Peyer's patch (tissue), 4 donors: ENCODE data around the gene PLD1.

Experiments
- POLR2A ChIP-seq, 2 donors: fragments of 450-650 bp; IDR thresholded peaks; one replicate each; pipeline ENCODE4 v1.5.1; 2017; ENCODE audit warnings: antibody characterized with exemption in 2 of 2, mild to moderate bottlenecking in 2 of 2, moderate library complexity in 2 of 2
- TF ChIP-seq, protein P1 (sequence below), 6 experiments: fragments of 450-650 bp in 4 of 6; fragments of 200-600 bp in 2 of 6; sonication (generic) in 1 of 6; IDR thresholded peaks; one replicate each; pipeline ENCODE4 v1.5.1; 2017 to 2019; ENCODE audit warnings: antibody characterized with exemption in 6 of 6, mild to moderate bottlenecking in 3 of 6, moderate library complexity in 1 of 6

DNA sequence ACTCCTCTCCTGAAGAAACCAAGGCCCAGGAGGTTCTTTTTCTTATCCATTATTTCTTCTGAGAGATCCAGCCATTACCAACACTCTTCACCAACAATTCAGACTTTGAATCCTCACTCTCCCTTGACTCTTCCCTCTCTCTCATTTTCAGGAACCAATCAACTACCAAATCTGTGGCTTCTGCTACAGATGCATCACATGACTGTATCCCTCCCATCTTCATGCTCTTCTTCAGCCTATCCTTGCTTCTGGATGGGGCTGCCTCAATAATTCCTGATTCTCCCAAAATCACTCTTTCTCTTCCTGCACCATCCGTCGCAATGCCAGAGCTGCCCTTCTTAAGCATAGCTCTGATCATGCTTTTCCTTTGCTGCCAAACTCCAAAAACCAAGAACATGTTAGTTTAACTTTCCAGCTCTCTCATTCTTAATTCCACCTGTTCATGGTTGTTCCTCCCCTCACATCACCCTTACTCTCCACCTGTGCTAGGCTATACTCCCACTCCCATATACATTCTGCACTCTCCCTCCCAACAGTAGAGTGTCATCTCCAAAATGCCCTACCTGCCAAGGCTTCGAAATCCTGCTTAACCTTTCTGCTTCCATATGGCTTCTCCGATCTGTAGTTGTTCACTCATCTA lies 13.5 kb downstream of the PLD1 start:
- TF ChIP-seq, protein P1, sequence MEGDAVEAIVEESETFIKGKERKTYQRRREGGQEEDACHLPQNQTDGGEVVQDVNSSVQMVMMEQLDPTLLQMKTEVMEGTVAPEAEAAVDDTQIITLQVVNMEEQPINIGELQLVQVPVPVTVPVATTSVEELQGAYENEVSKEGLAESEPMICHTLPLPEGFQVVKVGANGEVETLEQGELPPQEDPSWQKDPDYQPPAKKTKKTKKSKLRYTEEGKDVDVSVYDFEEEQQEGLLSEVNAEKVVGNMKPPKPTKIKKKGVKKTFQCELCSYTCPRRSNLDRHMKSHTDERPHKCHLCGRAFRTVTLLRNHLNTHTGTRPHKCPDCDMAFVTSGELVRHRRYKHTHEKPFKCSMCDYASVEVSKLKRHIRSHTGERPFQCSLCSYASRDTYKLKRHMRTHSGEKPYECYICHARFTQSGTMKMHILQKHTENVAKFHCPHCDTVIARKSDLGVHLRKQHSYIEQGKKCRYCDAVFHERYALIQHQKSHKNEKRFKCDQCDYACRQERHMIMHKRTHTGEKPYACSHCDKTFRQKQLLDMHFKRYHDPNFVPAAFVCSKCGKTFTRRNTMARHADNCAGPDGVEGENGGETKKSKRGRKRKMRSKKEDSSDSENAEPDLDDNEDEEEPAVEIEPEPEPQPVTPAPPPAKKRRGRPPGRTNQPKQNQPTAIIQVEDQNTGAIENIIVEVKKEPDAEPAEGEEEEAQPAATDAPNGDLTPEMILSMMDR (IDR thresholded peaks at IDR 0.05): no peak
- no peak for TF ChIP-seq POLR2A (IDR thresholded peaks at IDR 0.05)
